ENCODE results near the gene PCYT2. TPM values are rescaled to one million over a fixed set of nuclear protein-coding genes. Genes with fewer than 3 reads are reported as not detected.

Gene PCYT2
- total and polyA plus RNA-seq, 9 of the 15 experiments (the other 6 are each of a cell fraction or from before 2014, with no cell fraction given): 0.92 to 134 (median 82.5) TPM

- no peak; the same call in 1 of the 2 replicates for TF ChIP-seq RREB1 (CRISPR knock-in tag; IDR thresholded peaks at IDR 0.05)
- TF ChIP-seq NFE2L1 (tag; IDR thresholded peaks at IDR 0.05; ENCODE audit: borderline replicate concordance, low read depth): no peak
- TF ChIP-seq SMARCE1 (IDR thresholded peaks at IDR 0.05): no peak
- TF ChIP-seq CUX1 (CRISPR knock-in tag; IDR thresholded peaks at IDR 0.05): no peak; the same call in none of the 2 replicates
- no peak for TF ChIP-seq RFX5 (IDR thresholded peaks at IDR 0.05; ENCODE audit: low read depth, low read length)
- no peak; the same call in 1 of the 2 replicates for TF ChIP-seq ZNF282 (CRISPR knock-in tag; IDR thresholded peaks at IDR 0.05)
- TF ChIP-seq CCNT2 (IDR thresholded peaks at IDR 0.05; ENCODE audit: borderline replicate concordance, extremely low read depth, insufficient read length, low read depth, low read length): peak; percentile 87
- TF ChIP-seq XRCC4 (IDR thresholded peaks at IDR 0.05; ENCODE audit: extremely low read depth, insufficient read depth, insufficient read length): no peak
- TF ChIP-seq TRIM28 (IDR thresholded peaks at IDR 0.05): no peak
- no peak for TF ChIP-seq ZBTB8A (IDR thresholded peaks at IDR 0.05; ENCODE audit: partially characterized antibody)
- no peak for TF ChIP-seq ZNF280B (CRISPR knock-in tag; IDR thresholded peaks at IDR 0.05)
- no peak for TF ChIP-seq ZNF778 (CRISPR knock-in tag; IDR thresholded peaks at IDR 0.05)
- TF ChIP-seq ZNF217 (CRISPR knock-in tag; IDR thresholded peaks at IDR 0.05): no peak
- TF ChIP-seq POLR2H (tag; IDR thresholded peaks at IDR 0.05; ENCODE audit: low read depth): no peak; the same call in 1 of the 2 replicates
- TF ChIP-seq MCM7 (IDR thresholded peaks at IDR 0.05): no peak
These were observed 39.6 kb downstream of the PCYT2 start (continued) for GRCh38 chr17:81871387-81872230.
